GM21528 (cell line): ENCODE results near the gene CLHC1.
"Not testable (repeated sequence)": the region's sequence is repeated elsewhere in the genome, so short reads cannot be mapped to it uniquely, and the experiment has no call there.

Experiments used
- ATAC-seq: cut with Tn5 transposase; IDR thresholded peaks from one replicate; pipeline ENCODE4 v1.9.1; 2021; ENCODE audit warnings: mild to moderate bottlenecking, moderate library complexity; ENCODE audit not compliant: unreplicated experiment, low FRiP score

Gene CLHC1

GRCh38 chr2:55232863-55233657, 967 bp upstream of the CLHC1 start:
- ATAC-seq, result peak; percentile 36

DNA sequence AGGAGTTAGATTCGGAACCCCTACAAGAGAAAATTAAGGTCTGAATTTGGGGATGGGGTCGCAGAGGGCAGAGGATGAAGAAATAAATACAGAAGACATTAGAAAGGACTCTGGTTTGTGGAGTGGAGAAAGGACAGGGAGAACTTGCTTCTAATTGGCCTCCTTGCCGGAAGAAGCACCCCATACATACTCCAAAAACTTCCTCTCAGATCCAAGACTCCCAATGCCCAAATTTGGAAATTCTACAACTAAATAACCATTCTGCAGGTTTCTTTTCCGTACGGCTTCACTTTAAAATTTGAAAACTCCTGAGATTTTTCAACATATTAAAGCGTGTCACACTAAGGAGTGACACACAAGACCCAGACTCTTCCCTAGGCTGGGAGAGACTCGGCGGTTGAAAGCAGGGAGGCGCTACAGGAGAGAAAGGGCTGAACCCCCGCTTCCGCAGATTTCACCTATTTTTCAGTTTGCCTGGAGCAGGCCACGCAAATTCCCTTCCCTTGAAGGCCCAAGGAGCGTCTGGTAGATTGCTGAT, 478 bp downstream of the CLHC1 start:
- no peak for ATAC-seq

DNA sequence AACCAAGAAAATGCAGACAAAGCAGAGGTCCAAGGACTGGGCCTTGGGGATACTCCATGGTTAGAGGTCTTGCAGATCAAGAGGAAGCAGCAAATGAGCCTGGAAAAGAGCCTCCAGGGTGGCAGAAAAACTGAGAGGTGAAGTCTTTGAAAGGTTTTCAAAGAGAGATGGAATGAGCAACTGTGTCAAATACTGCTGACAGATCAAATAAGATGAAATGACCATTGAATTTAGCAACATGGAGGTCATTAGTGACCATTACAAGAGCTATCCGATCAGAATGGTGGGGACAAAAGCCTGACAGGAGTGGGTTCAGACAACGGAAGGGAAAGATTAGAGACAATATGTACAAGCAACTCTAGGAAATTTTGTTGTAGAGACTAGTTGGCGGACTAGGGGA, 1.5 kb downstream of the CLHC1 start:
- ATAC-seq, result no peak

GRCh38 chr2:55229221-55229620, 2.9 kb downstream of the CLHC1 start:
- ATAC-seq, result no peak

- ATAC-seq, result no peak
Measured at GRCh38 chr2:55228226-55228563, 3.9 kb downstream of the CLHC1 start.

GRCh38 chr2:55227437-55228225, 4.5 kb downstream of the CLHC1 start:
- not testable (repeated sequence) for ATAC-seq

DNA sequence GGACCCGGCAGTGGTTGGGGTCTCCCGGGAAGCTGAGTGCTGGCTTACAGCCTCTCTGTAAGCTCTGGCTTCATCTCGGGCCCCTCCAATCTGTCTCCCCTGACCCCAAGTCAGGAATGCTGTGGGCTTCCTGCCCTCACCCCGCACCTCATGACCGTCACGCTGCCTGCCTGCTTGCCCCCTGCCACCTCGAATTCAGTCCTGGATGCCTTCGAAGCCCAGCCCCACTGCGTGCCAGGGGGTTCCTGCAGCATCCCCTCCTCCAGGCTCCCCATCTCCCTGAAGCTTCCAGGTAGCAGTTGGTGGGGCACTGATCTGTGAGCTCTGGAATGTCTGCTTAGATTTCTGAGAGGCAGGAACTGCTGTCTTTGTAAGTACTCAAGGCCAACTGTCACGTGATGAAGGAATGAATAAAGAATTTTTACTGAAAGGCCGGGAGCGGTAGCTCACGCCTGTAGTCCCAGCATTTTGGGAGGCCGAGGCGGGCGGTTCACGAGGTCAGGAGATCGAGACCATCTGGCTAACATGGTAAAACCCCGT, 6.5 kb downstream of the CLHC1 start:
- ATAC-seq, result no peak

GRCh38 chr2:55224761-55225261, 7.3 kb downstream of the CLHC1 start:
- ATAC-seq, result no peak

DNA sequence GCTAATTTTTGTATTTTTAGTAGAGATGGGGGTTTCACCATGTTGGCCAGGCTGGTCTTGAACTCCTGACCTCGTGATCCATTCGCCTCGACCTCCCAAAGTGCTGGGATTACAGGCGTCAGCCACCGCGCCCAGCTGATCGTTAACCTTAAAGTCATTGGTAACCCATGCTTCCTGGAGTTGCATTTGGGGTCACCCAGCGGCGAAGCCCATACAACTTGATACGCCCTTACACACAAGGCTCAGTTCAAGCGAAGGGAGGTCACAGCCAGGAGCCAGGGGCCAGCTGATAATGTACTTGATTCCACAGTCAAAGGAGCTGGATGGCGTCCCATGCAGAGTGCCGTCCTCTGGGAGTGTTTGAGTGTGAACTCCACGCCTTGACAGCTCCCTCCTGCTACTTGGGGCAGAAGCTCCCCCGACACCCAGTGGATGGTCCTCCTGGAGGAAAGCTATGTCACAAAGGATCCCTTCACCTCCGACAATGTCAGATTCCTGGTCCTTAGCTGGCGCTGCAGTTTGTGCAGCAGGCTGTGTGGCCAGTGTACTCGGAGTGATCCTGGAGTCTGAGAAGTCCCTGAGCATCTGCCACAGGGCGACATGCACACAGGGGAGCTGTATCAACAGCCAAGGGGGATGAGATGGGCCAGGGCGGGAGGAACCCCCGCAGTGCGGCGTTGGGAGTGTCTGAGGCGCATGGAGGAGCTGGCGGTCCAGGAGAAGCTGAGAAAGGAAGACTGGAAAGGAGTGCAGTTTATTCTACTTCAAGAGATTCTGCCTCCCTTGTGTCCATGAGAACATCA, 7.9 kb downstream of the CLHC1 start:
- no peak for ATAC-seq

DNA sequence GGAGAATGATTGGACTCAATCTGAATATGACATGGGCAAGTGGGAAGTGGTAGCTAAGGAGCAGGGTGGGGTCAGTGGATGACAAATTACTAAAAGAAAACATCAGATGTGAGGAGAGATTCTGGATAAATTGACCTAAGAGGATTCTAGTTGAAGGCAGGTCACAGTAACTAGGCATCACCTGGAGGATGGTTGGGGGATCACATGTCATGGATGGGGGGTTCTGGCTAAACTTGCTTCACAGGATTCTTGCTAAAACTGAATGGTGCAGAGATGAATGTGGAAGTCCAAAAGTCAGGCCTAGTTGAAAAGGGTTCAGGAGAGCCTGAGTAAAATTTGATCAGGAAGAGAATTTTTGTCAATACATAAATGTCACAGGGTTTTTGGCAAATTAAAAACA, 18.3 kb downstream of the CLHC1 start:
- no peak for ATAC-seq

DNA sequence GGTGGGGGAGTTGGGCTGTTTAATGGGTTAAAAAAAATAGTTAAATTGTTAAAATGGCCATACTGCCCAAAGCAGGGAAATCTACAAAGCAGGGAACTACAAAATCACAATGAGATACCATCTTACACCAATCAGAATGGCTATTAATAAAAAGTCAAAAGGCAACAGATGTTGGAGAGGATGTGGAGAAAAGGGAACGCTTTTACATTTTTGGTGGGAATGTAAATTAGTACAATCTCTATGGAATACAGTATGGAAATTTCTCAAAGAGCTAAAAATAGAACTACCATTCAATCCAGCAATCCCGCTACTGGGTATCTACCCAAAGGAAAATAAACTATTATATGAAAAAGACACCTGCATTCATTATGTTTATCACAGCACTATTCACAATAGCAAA, 27.1 kb downstream of the CLHC1 start:
- ATAC-seq, result no peak

DNA sequence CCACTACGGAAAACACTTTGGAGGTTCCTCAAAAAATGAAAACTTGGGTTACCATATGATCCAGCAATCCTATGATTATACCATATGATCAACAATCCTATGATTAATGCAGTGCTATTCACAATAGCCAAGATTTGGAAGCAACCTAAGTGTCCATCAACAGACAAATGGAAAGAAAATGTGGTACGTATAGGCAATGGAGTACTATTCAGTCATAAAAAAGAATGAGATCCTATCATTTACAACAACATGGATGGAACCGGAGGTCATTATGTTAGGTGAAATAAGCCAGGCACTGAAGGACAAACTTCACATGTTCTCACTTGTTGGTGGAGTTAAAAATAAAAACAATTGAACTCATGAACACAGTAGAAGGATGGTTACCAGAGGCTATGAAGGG, 27.6 kb downstream of the CLHC1 start:
- ATAC-seq, result no peak

- no peak for ATAC-seq
Measured at GRCh38 chr2:55200416-55200815, 31.7 kb downstream of the CLHC1 start.

DNA sequence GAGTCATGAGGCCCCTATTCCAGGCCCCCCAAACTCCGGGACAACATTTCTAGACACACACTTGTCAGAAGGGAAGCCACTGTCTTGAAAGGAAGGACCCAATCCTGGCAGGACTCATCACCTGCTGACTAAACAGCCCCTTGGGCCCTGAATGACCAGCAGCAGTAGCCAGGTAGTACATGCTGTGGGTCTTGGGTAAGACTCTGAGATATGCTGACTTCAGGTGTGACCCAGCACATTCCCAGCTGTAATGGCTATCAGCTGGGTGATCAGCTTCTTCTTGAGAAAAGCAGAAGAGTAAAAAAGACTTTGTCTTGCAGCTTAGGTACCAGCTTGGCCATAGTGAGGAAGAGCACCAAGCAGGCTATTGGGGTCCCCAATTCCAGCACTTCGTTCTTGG, 35.6 kb downstream of the CLHC1 start:
- ATAC-seq, result no peak

DNA sequence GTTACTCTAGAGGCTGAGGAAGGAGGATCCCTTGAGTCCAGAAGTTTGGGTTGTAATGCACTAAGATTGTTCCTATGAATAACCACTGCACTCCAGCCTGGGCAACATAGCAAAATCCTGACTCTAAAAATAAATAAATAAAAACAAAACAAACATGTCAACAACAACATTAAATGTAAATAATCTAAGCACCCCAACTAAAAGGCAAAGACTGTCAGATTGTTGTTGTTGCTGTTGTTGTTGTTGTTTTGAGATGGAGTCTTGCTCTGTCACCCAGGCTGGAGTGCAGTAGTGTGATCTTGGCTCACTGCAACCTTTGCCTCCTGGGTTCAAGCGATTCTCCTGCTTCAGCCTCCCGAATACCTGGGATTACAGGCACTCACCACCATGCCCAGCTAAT, 40.2 kb downstream of the CLHC1 start:
- not testable (repeated sequence) for ATAC-seq

- not testable (repeated sequence) for ATAC-seq
Measured at GRCh38 chr2:55186837-55187236, 45.3 kb downstream of the CLHC1 start.

DNA sequence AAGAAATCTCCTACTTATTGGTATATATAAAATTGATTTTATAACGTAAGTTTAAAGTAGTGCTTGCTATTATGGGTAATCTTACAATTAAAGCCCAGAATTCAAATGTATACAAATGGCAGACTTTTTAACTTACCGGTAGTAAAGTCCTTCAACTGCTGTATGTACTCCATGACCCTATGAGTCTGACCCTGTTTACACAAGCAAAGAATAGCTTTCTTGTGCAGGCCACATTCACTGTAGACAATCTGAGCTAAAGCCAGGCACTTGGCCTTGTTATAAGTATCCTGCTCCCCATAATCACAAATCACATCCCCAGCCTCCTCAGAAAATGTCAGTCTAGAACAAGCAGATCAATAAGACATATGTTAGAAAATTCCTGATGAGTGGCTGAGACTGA, 51.7 kb downstream of the CLHC1 start:
- ATAC-seq, result no peak

- no peak for ATAC-seq
Measured at GRCh38 chr2:55176094-55176415, 56.0 kb downstream of the CLHC1 start.

DNA sequence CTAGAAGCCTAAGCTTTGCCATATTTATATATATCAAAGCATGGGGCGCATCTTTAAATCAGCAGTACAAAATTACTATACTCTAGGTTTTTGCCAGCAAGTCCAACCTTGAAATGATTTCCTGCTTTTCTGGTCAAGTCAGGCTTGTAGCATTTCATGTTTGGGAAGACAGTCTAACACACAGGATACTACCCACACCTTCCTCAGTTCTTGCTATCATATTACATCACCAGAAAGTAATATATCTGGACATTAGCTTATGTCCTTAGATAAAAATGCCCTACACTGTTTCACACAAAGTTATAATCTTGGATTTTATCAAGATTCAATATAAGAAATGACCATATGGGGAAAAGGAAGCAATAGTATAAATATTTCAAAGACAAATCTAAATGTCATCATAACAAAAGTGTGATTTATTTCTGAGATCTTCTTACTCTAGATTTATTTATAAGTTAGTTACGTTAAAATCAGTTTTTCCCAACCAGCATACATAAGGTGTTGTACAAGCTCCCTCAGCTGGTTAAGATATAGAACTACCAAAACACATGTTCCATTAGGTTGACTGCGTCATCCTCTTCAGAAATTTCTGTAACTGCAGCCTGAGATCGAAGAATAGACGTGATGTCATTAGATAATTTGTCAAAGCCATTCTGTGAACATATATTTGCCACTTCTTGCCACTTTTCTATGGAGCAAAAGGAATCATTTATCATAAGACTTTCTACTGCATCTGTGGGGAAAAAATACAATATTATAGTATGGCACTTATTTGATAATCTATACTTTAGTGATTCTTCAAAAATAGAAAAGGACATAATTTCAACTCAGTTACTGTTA, 56.6 kb downstream of the CLHC1 start:
- ATAC-seq, result no peak
